NCI-H1694 (cell line): ENCODE measurements around the gene UBE2C.
"Not testable (repeated sequence)": the region's sequence is repeated elsewhere in the genome, so short reads cannot be mapped to it uniquely, and the experiment has no call there.

Experiments
- DNase-seq: peaks from one replicate; lab custom pipeline; 2025; lab: John Stamatoyannopoulos, UW

UBE2C gene

GRCh38 chr20:45812157-45813005 lies at the start of gene UBE2C:
TSS of gene UBE2C (plus strand) at chr20:45812644. CDS start at chr20:45812696, 52 bp downstream.
- DNase-seq, result peak; percentile 99

- DNase-seq, result not testable (repeated sequence)
Measured at GRCh38 chr20:45764618-45765282, 47.7 kb upstream of the UBE2C start.

- DNase-seq, result no peak
Measured at GRCh38 chr20:45765307-45765875, 47.1 kb upstream of the UBE2C start.

- no peak for DNase-seq
Measured at GRCh38 chr20:45765980-45766379, 46.5 kb upstream of the UBE2C start.

GRCh38 chr20:45768479-45768878 lies 44.0 kb upstream of the UBE2C start:
- no peak for DNase-seq

- DNase-seq, result peak; percentile 79
Measured at GRCh38 chr20:45771182-45771759, 41.2 kb upstream of the UBE2C start.

GRCh38 chr20:45772693-45773092 lies 39.8 kb upstream of the UBE2C start:
- DNase-seq, result no peak

- DNase-seq, result no peak
Measured at GRCh38 chr20:45774945-45775344, 37.5 kb upstream of the UBE2C start.

GRCh38 chr20:45775411-45775810 lies 37.0 kb upstream of the UBE2C start:
- no peak for DNase-seq

- DNase-seq, result no peak
Measured at GRCh38 chr20:45776931-45777330, 35.5 kb upstream of the UBE2C start.

- DNase-seq, result no peak
Measured at GRCh38 chr20:45779011-45779915, 33.2 kb upstream of the UBE2C start.

GRCh38 chr20:45780159-45780558 lies 32.3 kb upstream of the UBE2C start:
- DNase-seq, result no peak

GRCh38 chr20:45781391-45781931 lies 31.0 kb upstream of the UBE2C start:
- DNase-seq, result no peak

GRCh38 chr20:45782890-45783289 lies 29.6 kb upstream of the UBE2C start:
- DNase-seq, result no peak

GRCh38 chr20:45783656-45784294 lies 28.7 kb upstream of the UBE2C start:
- DNase-seq, result no peak

GRCh38 chr20:45788351-45788750 lies 24.1 kb upstream of the UBE2C start:
- no peak for DNase-seq

GRCh38 chr20:45792317-45793118 lies 19.9 kb upstream of the UBE2C start:
- no peak for DNase-seq

GRCh38 chr20:45796337-45797065 lies 15.9 kb upstream of the UBE2C start:
- no peak for DNase-seq

- DNase-seq, result not testable (repeated sequence)
Measured at GRCh38 chr20:45797510-45797909, 14.9 kb upstream of the UBE2C start.
